ENCODE measurements around the gene OR2H2.

GRCh38 chr6:29567991-29568390, 16.9 kb upstream of the OR2H2 start:
- TF ChIP-seq CTCF (conservative IDR thresholded peaks at IDR 0.05; ENCODE audit: low read length) (no peak), EZH2phosphoT487 (IDR thresholded peaks at IDR 0.05; ENCODE audit: borderline replicate concordance, low read depth, low read length) (no peak)
